K562 (cell line): Measurements from ENCODE around the gene PRKCB. TPM values are rescaled to one million over a fixed set of nuclear protein-coding genes. Genes with fewer than 3 reads are reported as not detected.
A peak's percentile ranks its signal among the peaks of the same experiment; 100 is the strongest.
"Not testable (repeated sequence)": the region's sequence is repeated elsewhere in the genome, so short reads cannot be mapped to it uniquely, and the experiment has no call there.

Experiments used
- ATAC-seq: fragments of 200-7000 bp; cut with Tn5 transposase; 3 replicates; pipeline ENCODE4 v1.9.1; 2020; ENCODE audit warnings: moderate library complexity
- BruUV-seq: library from RNA; stranded (reverse); fragments of 400-500 nt; replicated peaks from 2 replicates; lab custom pipeline; 2021; lab: Mats Ljungman, UMichigan
- CTCF ChIA-PET: fragments of 300-600 bp; formaldehyde crosslinking; extraction: SDS; loops from one replicate; lab custom pipeline; 2021; ENCODE audit warnings: low intra/inter-chr PET ratio; lab: Yijun Ruan, JAX
- POLR2A ChIA-PET: fragments of 300-600, 350-650 bp; sonication (Branson Sonifier 250); formaldehyde crosslinking; extraction: SDS; loops from one replicate; lab custom pipeline; 2021; ENCODE audit warnings: antibody characterized with exemption, inconsistent platforms; lab: Yijun Ruan, JAX
- DNase-seq, 4 experiments: peaks; one replicate each; pipeline versions ENCODE4 v3.0.0 to v3.0.0-alpha.2; 2011 to 2018; ENCODE audit warnings: low spot score in 3 of 4, mixed read lengths in 3 of 4; ENCODE audit errors: extremely low read depth in 1 of 4
- FAIRE-seq: peaks from 2 replicates; lab custom pipeline; 2011; peaks lifted over from hg19 to GRCh38; lab: Jason Lieb, UNC
- H2AFZ ChIP-seq: 2 replicates; pipeline ENCODE4 v1.6.0; 2011; ENCODE audit warnings: low read depth, low read length, control low read depth, inconsistent platforms
- H3K27ac ChIP-seq: fragments of 200-600 bp; 3 replicates; pipeline ENCODE4 v1.8.0; 2011; ENCODE audit warnings: low read depth, mild to moderate bottlenecking, control low read depth, inconsistent platforms, low read length, moderate library complexity, mixed read lengths; ENCODE audit errors: extremely low read depth
- H3K27me3 ChIP-seq, 2 experiments: fragments of 300-600 bp in 1 of 2; 2 replicates in 1 of 2; 3 replicates in 1 of 2; pipeline versions ENCODE4 v1.6.0 to v1.8.0; 2011; ENCODE audit warnings: inconsistent platforms in 2 of 2, low read length in 2 of 2, mild to moderate bottlenecking in 1 of 2, mixed read lengths in 1 of 2, moderate library complexity in 1 of 2; ENCODE audit not compliant: control insufficient read depth in 2 of 2, insufficient read depth in 2 of 2
- H3K36me3 ChIP-seq: fragments of 300-600 bp; 3 replicates; pipeline ENCODE4 v1.8.0; 2011; ENCODE audit warnings: mild to moderate bottlenecking, low read length, inconsistent platforms; ENCODE audit not compliant: control insufficient read depth, insufficient read depth
- H3K4me1 ChIP-seq, 2 experiments: fragments of 200-600 bp in 1 of 2; replicated peaks in 1 of 2; 2 replicates in 1 of 2; 3 replicates in 1 of 2; pipeline versions ENCODE4 v1.5.1 to v1.8.0; 2011; ENCODE audit warnings: inconsistent platforms in 2 of 2, low read length in 2 of 2, mild to moderate bottlenecking in 1 of 2, mixed read lengths in 1 of 2, moderate library complexity in 1 of 2; ENCODE audit not compliant: control insufficient read depth in 2 of 2, insufficient read depth in 2 of 2
- H3K4me2 ChIP-seq: 2 replicates; pipeline ENCODE4 v1.6.1; 2011; ENCODE audit warnings: low read length, control low read depth, inconsistent platforms, mixed read lengths; ENCODE audit not compliant: insufficient read depth
- H3K4me3 ChIP-seq: fragments of 200-600 bp; sonication (generic), shearing (Covaris generic); 2 replicates; pipeline ENCODE4 v1.5.1; 2016; ENCODE audit warnings: control low read depth, inconsistent platforms
- H3K79me2 ChIP-seq: fragments of 200-600 bp; 3 replicates; pipeline ENCODE4 v1.8.0; 2011; ENCODE audit warnings: low read length, inconsistent platforms; ENCODE audit not compliant: control insufficient read depth, insufficient read depth
- H3K9ac ChIP-seq, 2 experiments: 2 replicates each; pipeline versions ENCODE4 v1.6.0 to v1.6.1; 2011; ENCODE audit warnings: low read depth in 2 of 2, low read length in 2 of 2, control low read depth in 1 of 2, inconsistent platforms in 1 of 2, mild to moderate bottlenecking in 1 of 2, mixed read lengths in 1 of 2; ENCODE audit not compliant: insufficient read depth in 1 of 2
- H3K9me1 ChIP-seq: one replicate; pipeline ENCODE4 v1.6.0; 2011; ENCODE audit warnings: inconsistent platforms, mild to moderate bottlenecking, low read length, moderate library complexity; ENCODE audit not compliant: control insufficient read depth, insufficient read depth
- H3K9me3 ChIP-seq: replicated peaks from 2 replicates; pipeline ENCODE4 v1.5.1; 2011; ENCODE audit warnings: low read depth, low read length, inconsistent platforms; ENCODE audit not compliant: control insufficient read depth, insufficient read depth
- H4K20me1 ChIP-seq: replicated peaks from 2 replicates; pipeline ENCODE4 v1.6.1; 2011; ENCODE audit warnings: low read length, inconsistent platforms, mixed read lengths; ENCODE audit not compliant: control insufficient read depth, insufficient read depth
- CGGBP1 ChIP-seq: fragments of 250-450 bp; sonication (Bioruptor Pico); IDR thresholded peaks from 2 replicates; pipeline ENCODE4 v1.9.0; 2021; ENCODE audit warnings: mild to moderate bottlenecking
- CHD2 ChIP-seq: IDR thresholded peaks from 2 replicates; pipeline ENCODE4 v1.6.1; 2011; ENCODE audit warnings: low read depth, low read length
- CREBBP ChIP-seq: IDR thresholded peaks from one replicate; pipeline ENCODE4 v1.6.1; 2012; ENCODE audit warnings: low read depth, mild to moderate bottlenecking, control low read depth, inconsistent platforms, low read length
- CSDE1 ChIP-seq, 2 experiments: fragments of 450-650 bp; IDR thresholded peaks; 2 replicates each; pipeline ENCODE4 v1.6.1; 2016; ENCODE audit warnings: mild to moderate bottlenecking in 1 of 2
- E4F1 ChIP-seq: fragments of 250-450 bp; sonication (Bioruptor Pico); IDR thresholded peaks from 2 replicates; pipeline ENCODE4 v1.5.0; 2021; ENCODE audit warnings: mild to moderate bottlenecking, borderline replicate concordance
- EHMT2 ChIP-seq: fragments of 450-650 bp; IDR thresholded peaks from 2 replicates; pipeline ENCODE4 v1.6.1; 2018; ENCODE audit warnings: antibody characterized with exemption
- GTF2E2 ChIP-seq: fragments of 200-800 bp; sonication (Bioruptor generic); IDR thresholded peaks from 2 replicates; pipeline ENCODE4 v1.6.1; 2016; ENCODE audit warnings: missing genetic modification characterization, missing compliant biosample characterization
- MCM7 ChIP-seq, 2 experiments: fragments of 450-650 bp; IDR thresholded peaks; 2 replicates each; pipeline ENCODE4 v1.6.1; 2016 to 2018
- MEF2D ChIP-seq: conservative IDR thresholded peaks from 2 replicates; pipeline ENCODE4 v1.6.1; 2016; ENCODE audit warnings: low read depth, missing genetic modification characterization, missing compliant biosample characterization
- NCOA2 ChIP-seq, 2 experiments: fragments of 450-650 bp; IDR thresholded peaks; 2 replicates each; pipeline ENCODE4 v1.6.1; 2018; ENCODE audit warnings: mild to moderate bottlenecking in 2 of 2, moderate library complexity in 1 of 2; ENCODE audit not compliant: partially characterized antibody in 2 of 2
- PML ChIP-seq: IDR thresholded peaks from 2 replicates; pipeline ENCODE4 v1.6.1; 2012; ENCODE audit warnings: low read length, inconsistent platforms
- ZNF134 ChIP-seq: fragments of 250-450 bp; sonication (Bioruptor Pico); conservative IDR thresholded peaks from 2 replicates; pipeline ENCODE4 v1.4.0; 2020
- ZNF165 ChIP-seq: fragments of 250-450 bp; sonication (Bioruptor Pico); IDR thresholded peaks from 2 replicates; pipeline ENCODE4 v1.4.0; 2020; ENCODE audit warnings: borderline replicate concordance
- ZNF830 ChIP-seq: fragments of 250-450 bp; sonication (Bioruptor Pico); IDR thresholded peaks from 2 replicates; pipeline ENCODE4 v1.5.0; 2021; ENCODE audit warnings: mild to moderate bottlenecking
- WGBS: fragments of 100-300 bp; shearing (Covaris generic); methylation state at CpG from one replicate; pipeline ENCODE4 v1.1.6; 2016; ENCODE audit warnings: low coverage, mixed read lengths; ENCODE audit not compliant: insufficient coverage; ENCODE audit errors: missing lambda C conversion rate; 5-methylcytosine and 5-hydroxymethylcytosine counted together
- in situ Hi-C: fragments of 300-500 bp; cut with MboI; formaldehyde crosslinking; loops from 4 replicates; pipeline ENCODE4 v1.15.0; 2018; ENCODE audit warnings: inconsistent platforms, mixed read lengths
- intact Hi-C: fragments of 100-400 bp; cut with micrococcal nuclease; formaldehyde crosslinking; loops from 2 replicates; pipeline ENCODE4 v1.14.2; 2022
- polyA plus RNA-seq, 8 experiments: library from polyadenylated mRNA; depleted of rRNA in 4 of 8; stranded (reverse) in 5 of 8; unstranded in 3 of 8; fragments of >200 nt; fragmentation: Nextera tagmentation in 2 of 8; fragmentation: Illumina TruSeq in 1 of 8; extraction: Ambion mirVana in 2 of 8; extraction: Trizol in 1 of 8; gene quantifications; 2 replicates each; pipeline versions ENCODE4 v1.2.1 to v1.2.3, GENCODE V29; 2011 to 2014; ENCODE audit warnings: inconsistent platforms in 1 of 8, missing spikeins in 1 of 8
- total RNA-seq, 7 experiments: library from RNA; depleted of rRNA in 6 of 7; stranded (reverse); fragments of >200 nt in 6 of 7; fragmentation: Illumina TruSeq in 2 of 7; extraction: Trizol in 2 of 7; gene quantifications; 2 replicates each; pipeline versions ENCODE4 v1.2.1 to v1.2.3, GENCODE V29; 2011 to 2021; ENCODE audit warnings: low replicate concordance in 1 of 7

PRKCB gene
- total and polyA plus RNA-seq, 9 of the 15 experiments (the other 6 are each of a cell fraction or from before 2014, with no cell fraction given): 49.9 to 276 (median 148) TPM

GRCh38 chr16:23933650-23934049, 97.9 kb downstream of the PRKCB start:
- H3K4me3 ChIP-seq, ATAC-seq, BruUV-seq, intact Hi-C loops, POLR2A ChIA-PET, CTCF ChIA-PET, H3K9me1 ChIP-seq, FAIRE-seq, H3K4me1 ChIP-seq, H3K27ac ChIP-seq, H3K9me3 ChIP-seq, H2AFZ ChIP-seq, H3K4me2 ChIP-seq, DNase-seq, in situ Hi-C loops, H3K9ac ChIP-seq, H3K27me3 ChIP-seq: not testable (repeated sequence)
- peaks cover 98% of the 10 kb centered on the region for H3K79me2 ChIP-seq
- peak; percentile 8 for TF ChIP-seq CREBBP
- TF ChIP-seq EHMT2: 0 out of 2 replicates have a peak, but pooled peaks have one; percentile 39
- H3K36me3 ChIP-seq: peaks cover 58% of the 10 kb centered on the region
- WGBS: 83% methylated on average over 2 of the region's 2 CpGs
- H4K20me1 ChIP-seq: peaks cover 29% of the 10 kb centered on the region

- peaks cover 98% of the 10 kb centered on the region for H3K79me2 ChIP-seq
- H4K20me1 ChIP-seq: peaks cover 29% of the 10 kb centered on the region
- no peak for TF ChIP-seq NCOA2 (IDR thresholded peaks at IDR 0.05; ENCODE audit: partially characterized antibody in 2 of 2)
- TF ChIP-seq E4F1 (CRISPR knock-in tag): no peak
- TF ChIP-seq GTF2E2 (tag): no peak
- no peak for TF ChIP-seq ZNF134 (CRISPR knock-in tag)
- TF ChIP-seq ZNF830 (CRISPR knock-in tag): no peak
- TF ChIP-seq CHD2: no peak
- no peak for TF ChIP-seq ZNF165 (CRISPR knock-in tag)
- no peak for TF ChIP-seq PML
- no peak for TF ChIP-seq MCM7 (IDR thresholded peaks at IDR 0.05)
- TF ChIP-seq MEF2D (tag): no peak
- no peak for TF ChIP-seq CSDE1 (IDR thresholded peaks at IDR 0.05)
- no peak for TF ChIP-seq CGGBP1 (CRISPR knock-in tag)
Observed at GRCh38 chr16:23934610-23935236, 98.9 kb downstream of the PRKCB start.

More at GRCh38 chr16:23934610-23935236, 98.9 kb downstream of the PRKCB start:
- H3K36me3 ChIP-seq: peaks cover 50% of the 10 kb centered on the region; the same call in 2 of the 3 replicates
- H3K9me1 ChIP-seq: no peaks in the 10 kb centered on the region
- no peak for DNase-seq
- CTCF ChIA-PET: no interaction called here
- intact Hi-C loops (no loop called here), in situ Hi-C loops (no loop called here)
- no peak overlapping the region for H2AFZ ChIP-seq
- H3K27ac ChIP-seq: no peak overlapping the region
- no peaks in the 10 kb centered on the region for H3K9me3 ChIP-seq
- no peaks in the 10 kb centered on the region; a peak in 2 of 5 replicates for H3K4me1 ChIP-seq
- ATAC-seq: no peak
- no peak for FAIRE-seq
- no peak overlapping the region for H3K9ac ChIP-seq
- H3K27me3 ChIP-seq: no peaks in the 10 kb centered on the region
- WGBS: 83% methylated on average over 8 of the region's 8 CpGs
- BruUV-seq: no TSS peak
- H3K4me3 ChIP-seq: no peak overlapping the region
- POLR2A ChIA-PET: no interaction called here
- H3K4me2 ChIP-seq: no peak overlapping the region
